ENCODE measurements around the gene ATOH8.

- TF ChIP-seq CTCF (conservative IDR thresholded peaks at IDR 0.05) (peak; percentile 89), ZFX (IDR thresholded peaks at IDR 0.05) (no peak)
These were observed 73.4 kb downstream of the ATOH8 start for GRCh38 chr2:85826990-85827878.

All from C4-2B (cell line).